Neural crest cell (in vitro differentiated cells): ENCODE results near the gene SORCS1. TPM values are rescaled to one million over a fixed set of nuclear protein-coding genes. Genes with fewer than 3 reads are reported as not detected.

Experiments used
- DNase-seq: peaks from one replicate; pipeline ENCODE4 v3.0.0; 2021; ENCODE audit warnings: low read depth, mixed read lengths, low spot score
- H3K27ac Mint-ChIP-seq: one replicate; pipeline ENCODE4 v1.8.0; 2021; ENCODE audit warnings: mild to moderate bottlenecking, mixed read lengths; ENCODE audit not compliant: unreplicated experiment
- H3K27me3 Mint-ChIP-seq: 2 replicates; pipeline ENCODE4 v1.8.0; 2021; ENCODE audit warnings: low read depth, mild to moderate bottlenecking, mixed read lengths
- H3K36me3 Mint-ChIP-seq: 2 replicates; pipeline ENCODE4 v1.8.0; 2021; ENCODE audit warnings: low read depth, mild to moderate bottlenecking, mixed read lengths
- H3K4me1 Mint-ChIP-seq: 2 replicates; pipeline ENCODE4 v1.8.0; 2021; ENCODE audit warnings: mixed read lengths
- H3K4me3 Mint-ChIP-seq: one replicate; pipeline ENCODE4 v1.8.0; 2021; ENCODE audit warnings: mild to moderate bottlenecking, mixed read lengths
- H3K9me3 Mint-ChIP-seq: 2 replicates; pipeline ENCODE4 v1.8.0; 2021; ENCODE audit warnings: mixed read lengths
- total RNA-seq: library from RNA; stranded (reverse); gene quantifications from 2 replicates; pipeline ENCODE4 v1.2.1, GENCODE V29; 2021
- TF ChIP-seq, protein P1 (sequence below): fragments of 200-600 bp; sonication (generic); conservative IDR thresholded peaks from 2 replicates; pipeline ENCODE4 v1.5.0; 2021; ENCODE audit warnings: antibody characterized with exemption, mild to moderate bottlenecking

SORCS1 gene
- total RNA-seq, 1 donor from 2014 or later: 8.2 TPM

GRCh38 chr10:107022600-107023354 is 141.7 kb downstream of the SORCS1 start:
- Mint-ChIP-seq H3K36me3 (no peaks in the 10 kb centered on the region), H3K4me1 (peaks cover 15% of the 10 kb centered on the region), H3K9me3 (no peaks in the 10 kb centered on the region), H3K27ac (no peak overlapping the region), H3K27me3 (no peaks in the 10 kb centered on the region), H3K4me3 (no peak overlapping the region)
- DNase-seq: no peak
- TF ChIP-seq, protein P1, sequence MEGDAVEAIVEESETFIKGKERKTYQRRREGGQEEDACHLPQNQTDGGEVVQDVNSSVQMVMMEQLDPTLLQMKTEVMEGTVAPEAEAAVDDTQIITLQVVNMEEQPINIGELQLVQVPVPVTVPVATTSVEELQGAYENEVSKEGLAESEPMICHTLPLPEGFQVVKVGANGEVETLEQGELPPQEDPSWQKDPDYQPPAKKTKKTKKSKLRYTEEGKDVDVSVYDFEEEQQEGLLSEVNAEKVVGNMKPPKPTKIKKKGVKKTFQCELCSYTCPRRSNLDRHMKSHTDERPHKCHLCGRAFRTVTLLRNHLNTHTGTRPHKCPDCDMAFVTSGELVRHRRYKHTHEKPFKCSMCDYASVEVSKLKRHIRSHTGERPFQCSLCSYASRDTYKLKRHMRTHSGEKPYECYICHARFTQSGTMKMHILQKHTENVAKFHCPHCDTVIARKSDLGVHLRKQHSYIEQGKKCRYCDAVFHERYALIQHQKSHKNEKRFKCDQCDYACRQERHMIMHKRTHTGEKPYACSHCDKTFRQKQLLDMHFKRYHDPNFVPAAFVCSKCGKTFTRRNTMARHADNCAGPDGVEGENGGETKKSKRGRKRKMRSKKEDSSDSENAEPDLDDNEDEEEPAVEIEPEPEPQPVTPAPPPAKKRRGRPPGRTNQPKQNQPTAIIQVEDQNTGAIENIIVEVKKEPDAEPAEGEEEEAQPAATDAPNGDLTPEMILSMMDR: no peak

GRCh38 chr10:107019154-107019553 is 145.4 kb downstream of the SORCS1 start:
- H3K4me1 Mint-ChIP-seq: peaks cover 4% of the 10 kb centered on the region
- H3K4me3 Mint-ChIP-seq: no peak overlapping the region
- TF ChIP-seq, protein P1: no peak
- H3K27me3 Mint-ChIP-seq: no peaks in the 10 kb centered on the region
- H3K27ac Mint-ChIP-seq: no peak overlapping the region
- no peaks in the 10 kb centered on the region for H3K36me3 Mint-ChIP-seq
- DNase-seq: no peak
- H3K9me3 Mint-ChIP-seq: peaks cover 4% of the 10 kb centered on the region

GRCh38 chr10:107013258-107014006 is 151.1 kb downstream of the SORCS1 start:
- H3K27ac Mint-ChIP-seq: no peak overlapping the region

DNA sequence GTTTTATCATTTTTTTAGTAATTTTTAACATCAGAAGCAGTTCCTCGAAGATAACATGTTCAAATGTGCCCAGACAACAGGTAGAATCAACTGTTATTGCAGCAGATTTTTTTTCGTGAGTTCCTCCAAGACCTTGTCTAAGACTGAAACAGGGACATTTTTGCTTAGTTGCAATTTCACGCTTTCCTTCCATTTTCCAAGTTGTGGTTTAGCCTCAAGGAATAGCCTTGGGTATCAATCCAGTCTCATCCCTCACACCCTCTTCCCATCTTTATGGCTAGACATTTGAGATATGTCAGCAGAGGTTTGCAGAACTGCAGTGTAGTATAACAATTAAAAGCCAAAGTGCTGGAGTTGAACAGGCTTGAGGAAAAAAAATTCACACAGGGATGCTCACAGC is 152.5 kb downstream of the SORCS1 start:
- TF ChIP-seq, protein P1: no peak
- H3K9me3 Mint-ChIP-seq: peaks cover 6% of the 10 kb centered on the region
- no peaks in the 10 kb centered on the region for H3K27me3 Mint-ChIP-seq
- H3K27ac Mint-ChIP-seq: no peak overlapping the region
- H3K4me3 Mint-ChIP-seq: no peak overlapping the region
- peaks cover 4% of the 10 kb centered on the region for H3K36me3 Mint-ChIP-seq
- DNase-seq: no peak
- H3K4me1 Mint-ChIP-seq: peaks cover 10% of the 10 kb centered on the region

More at GRCh38 chr10:107013258-107014006, 151.1 kb downstream of the SORCS1 start:
- H3K27me3 Mint-ChIP-seq: no peaks in the 10 kb centered on the region
- no peak for DNase-seq
- H3K9me3 Mint-ChIP-seq: peaks cover 4% of the 10 kb centered on the region
- peaks cover 4% of the 10 kb centered on the region for H3K36me3 Mint-ChIP-seq
- TF ChIP-seq, protein P1: no peak
- H3K4me1 Mint-ChIP-seq: peaks cover 9% of the 10 kb centered on the region
- no peak overlapping the region for H3K4me3 Mint-ChIP-seq

- Mint-ChIP-seq H3K4me1 (peaks cover 12% of the 10 kb centered on the region), H3K27me3 (no peaks in the 10 kb centered on the region), H3K27ac (no peak overlapping the region), H3K9me3 (peaks cover 8% of the 10 kb centered on the region), H3K4me3 (no peak overlapping the region), H3K36me3 (peaks cover 4% of the 10 kb centered on the region)
- no peak for DNase-seq
- TF ChIP-seq, protein P1: no peak
Observed at GRCh38 chr10:107011105-107011504, 153.4 kb downstream of the SORCS1 start.
